BLaER1 treated with 17β-estradiol and CSF1 and Interleukin-3, amounts not matched to agents 10 nM and 100 nM (cell line): ENCODE data around the gene DHX9.
"Not testable (repeated sequence)": the region's sequence is repeated elsewhere in the genome, so short reads cannot be mapped to it uniquely, and the experiment has no call there.

Experiments used
- H3K27ac ChIP-seq, 11 experiments: shearing (Covaris generic); formaldehyde crosslinking; 2 replicates each; pipeline ENCODE4 v1.8.1; 2022
- H3K27me3 ChIP-seq, 11 experiments: shearing (Covaris generic); formaldehyde crosslinking; 2 replicates each; pipeline ENCODE4 v1.8.1; 2022
- H3K36me3 ChIP-seq, 11 experiments: shearing (Covaris generic); formaldehyde crosslinking; 2 replicates each; pipeline ENCODE4 v1.8.1; 2022
- H3K4me1 ChIP-seq, 10 experiments: shearing (Covaris generic); formaldehyde crosslinking; 2 replicates each; pipeline ENCODE4 v1.8.1; 2022
- H3K4me2 ChIP-seq, 11 experiments: shearing (Covaris generic); formaldehyde crosslinking; 2 replicates each; pipeline ENCODE4 v1.8.1; 2022
- H3K4me3 ChIP-seq, 10 experiments: shearing (Covaris generic); formaldehyde crosslinking; 2 replicates each; pipeline ENCODE4 v1.8.1; 2022
- H3K9ac ChIP-seq, 11 experiments: shearing (Covaris generic); formaldehyde crosslinking; 2 replicates each; pipeline ENCODE4 v1.8.1; 2022
- H3K9me3 ChIP-seq, 11 experiments: shearing (Covaris generic); formaldehyde crosslinking; replicated peaks in 1 of 11; 2 replicates each; pipeline ENCODE4 v1.8.1; 2022
- H4K20me1 ChIP-seq, 11 experiments: shearing (Covaris generic); formaldehyde crosslinking; 2 replicates each; pipeline ENCODE4 v1.8.1; 2022
- Cebpa-rat ChIP-seq, 11 experiments: shearing (Covaris generic); IDR thresholded peaks; 2 replicates each; pipeline ENCODE4 v1.8.1; 2022

Gene DHX9

GRCh38 chr1:182888736-182889531 lies 49.8 kb downstream of the DHX9 start:
- no peak for TF ChIP-seq Cebpa-rat (IDR thresholded peaks at IDR 0.05)
- peak overlapping the region in 3 of 11 experiments; percentile 22 to 39 (median 30); a peak in 3 of 22 replicates for H3K27ac ChIP-seq
- H3K36me3 ChIP-seq, result peaks cover 56 to 74% (median 67%) of the 10 kb centered on the region in 11 experiments
- H3K4me3 ChIP-seq, result no peak overlapping the region
- H3K4me2 ChIP-seq, result peak overlapping the region in 3 of 11 experiments; percentile 6 to 30 (median 26); a peak in 2 of 22 replicates
- peaks cover 7 to 17% (median 12%) of the 10 kb centered on the region in 10 experiments; a peak in 18 of 20 replicates for H3K4me1 ChIP-seq
- H3K9ac ChIP-seq, result no peak overlapping the region
- H3K9me3 ChIP-seq, result peaks cover 0 to 7% (median 4%) of the 10 kb centered on the region in 11 experiments; a peak in 6 of 22 replicates
- peaks cover 9 to 58% (median 46%) of the 10 kb centered on the region in 11 experiments; a peak in 21 of 22 replicates for H4K20me1 ChIP-seq
- H3K27me3 ChIP-seq, result no peaks in the 10 kb centered on the region

GRCh38 chr1:182889997-182890396 lies 50.9 kb downstream of the DHX9 start:
- peaks cover 7 to 17% (median 12%) of the 10 kb centered on the region in 10 experiments; a peak in 18 of 20 replicates for H3K4me1 ChIP-seq

GRCh38 chr1:182890927-182891610 lies 51.9 kb downstream of the DHX9 start:
- Histone ChIP-seq H3K4me1 (peaks cover 7 to 17% (median 12%) of the 10 kb centered on the region in 10 experiments; a peak in 18 of 20 replicates), H4K20me1 (peaks cover 7 to 37% (median 29%) of the 10 kb centered on the region in 11 experiments; a peak in 21 of 22 replicates), H3K9me3 (peaks cover 0 to 15% (median 5%) of the 10 kb centered on the region in 11 experiments; a peak in 9 of 22 replicates), H3K27me3 (no peaks in the 10 kb centered on the region), H3K9ac (no peak overlapping the region), H3K36me3 (peaks cover 35 to 53% (median 46%) of the 10 kb centered on the region in 11 experiments), H3K4me3 (no peak overlapping the region), H3K4me2 (no peak overlapping the region; a peak in 1 of 22 replicates), H3K27ac (no peak overlapping the region)
- TF ChIP-seq Cebpa-rat (IDR thresholded peaks at IDR 0.05), result no peak

More at GRCh38 chr1:182889997-182890396, 50.9 kb downstream of the DHX9 start:
- peak overlapping the region in 7 of 11 experiments; percentile 3 to 56 (median 36); a peak in 9 of 22 replicates for H3K27ac ChIP-seq
- no peaks in the 10 kb centered on the region for H3K27me3 ChIP-seq
- peaks cover 45 to 64% (median 57%) of the 10 kb centered on the region in 11 experiments for H3K36me3 ChIP-seq
- H3K9ac ChIP-seq, result no peak overlapping the region; a peak in 1 of 22 replicates
- peak overlapping the region in 8 of 11 experiments; percentile 4 to 56 (median 17); a peak in 8 of 22 replicates for H3K4me2 ChIP-seq
- TF ChIP-seq Cebpa-rat (IDR thresholded peaks at IDR 0.05), result no peak
- H3K4me3 ChIP-seq, result no peak overlapping the region
- H3K9me3 ChIP-seq, result peaks cover 0 to 15% (median 5%) of the 10 kb centered on the region in 11 experiments; a peak in 9 of 22 replicates
- H4K20me1 ChIP-seq, result peaks cover 8 to 48% (median 38%) of the 10 kb centered on the region in 11 experiments; a peak in 21 of 22 replicates

GRCh38 chr1:182897696-182898095 lies 58.5 kb downstream of the DHX9 start:
- H3K9ac ChIP-seq, result no peak overlapping the region
- no peak overlapping the region for H3K27ac ChIP-seq
- H4K20me1 ChIP-seq, result no peaks in the 10 kb centered on the region
- peaks cover 0 to 11% (median 3%) of the 10 kb centered on the region in 11 experiments; a peak in 9 of 22 replicates for H3K9me3 ChIP-seq
- no peak overlapping the region for H3K4me3 ChIP-seq
- H3K4me2 ChIP-seq, result no peak overlapping the region
- H3K27me3 ChIP-seq, result no peaks in the 10 kb centered on the region
- H3K4me1 ChIP-seq, result no peaks in the 10 kb centered on the region
- no peaks in the 10 kb centered on the region for H3K36me3 ChIP-seq
- TF ChIP-seq Cebpa-rat (IDR thresholded peaks at IDR 0.05), result no peak

GRCh38 chr1:182901946-182902345 lies 62.8 kb downstream of the DHX9 start:
- not testable (repeated sequence) for H3K4me3 ChIP-seq, H3K9me3 ChIP-seq, H3K36me3 ChIP-seq, H3K27me3 ChIP-seq, H3K4me1 ChIP-seq, H3K4me2 ChIP-seq, H4K20me1 ChIP-seq, H3K27ac ChIP-seq, H3K9ac ChIP-seq

- TF ChIP-seq Cebpa-rat (IDR thresholded peaks at IDR 0.05), result no peak
- Histone ChIP-seq H3K9ac (no peak overlapping the region), H3K27me3 (no peaks in the 10 kb centered on the region), H3K36me3 (no peaks in the 10 kb centered on the region), H3K27ac (no peak overlapping the region), H3K4me1 (no peaks in the 10 kb centered on the region), H3K4me2 (no peak overlapping the region), H3K4me3 (no peak overlapping the region), H4K20me1 (no peaks in the 10 kb centered on the region), H3K9me3 (no peaks in the 10 kb centered on the region)
Observed at GRCh38 chr1:182905321-182905720, 66.2 kb downstream of the DHX9 start.

GRCh38 chr1:182909578-182909977 lies 70.4 kb downstream of the DHX9 start:
- Histone ChIP-seq H3K4me1 (no peaks in the 10 kb centered on the region), H3K4me2 (no peak overlapping the region), H3K4me3 (no peak overlapping the region), H3K9me3 (peaks cover 5 to 22% (median 17%) of the 10 kb centered on the region in 11 experiments; a peak in 14 of 22 replicates), H3K27ac (no peak overlapping the region), H3K9ac (no peak overlapping the region), H3K36me3 (no peaks in the 10 kb centered on the region), H3K27me3 (no peaks in the 10 kb centered on the region), H4K20me1 (no peaks in the 10 kb centered on the region)
- TF ChIP-seq Cebpa-rat (IDR thresholded peaks at IDR 0.05), result no peak

- Histone ChIP-seq H3K9me3 (peaks cover 5 to 22% (median 17%) of the 10 kb centered on the region in 11 experiments; a peak in 14 of 22 replicates), H4K20me1 (no peaks in the 10 kb centered on the region), H3K4me2 (no peak overlapping the region), H3K9ac (no peak overlapping the region), H3K27ac (no peak overlapping the region), H3K36me3 (no peaks in the 10 kb centered on the region), H3K27me3 (no peaks in the 10 kb centered on the region), H3K4me3 (no peak overlapping the region), H3K4me1 (no peaks in the 10 kb centered on the region)
- TF ChIP-seq Cebpa-rat (IDR thresholded peaks at IDR 0.05), result no peak
Observed at GRCh38 chr1:182910143-182910542, 71.0 kb downstream of the DHX9 start.

- Histone ChIP-seq H3K27me3 (no peaks in the 10 kb centered on the region), H3K4me3 (no peak overlapping the region), H3K9me3 (peaks cover 5 to 22% (median 17%) of the 10 kb centered on the region in 11 experiments; a peak in 14 of 22 replicates), H3K36me3 (no peaks in the 10 kb centered on the region), H3K27ac (no peak overlapping the region), H3K4me2 (no peak overlapping the region), H4K20me1 (no peaks in the 10 kb centered on the region), H3K9ac (no peak overlapping the region), H3K4me1 (peaks cover 0 to 13% (median 10%) of the 10 kb centered on the region in 10 experiments; a peak in 16 of 20 replicates)
- no peak for TF ChIP-seq Cebpa-rat (IDR thresholded peaks at IDR 0.05)
Observed at GRCh38 chr1:182913401-182913800, 74.3 kb downstream of the DHX9 start.
